Caco-2 (cell line): ENCODE data around the gene SLC36A1. TPM values are rescaled to one million over a fixed set of nuclear protein-coding genes. Genes with fewer than 3 reads are reported as not detected.
A peak's percentile ranks its signal among the peaks of the same experiment; 100 is the strongest.

ENCODE experiments used
- BruUV-seq: library from RNA; stranded (reverse); fragments of 400-500 nt; replicated peaks from 2 replicates; lab custom pipeline; 2021; lab: Mats Ljungman, UMichigan
- CTCF ChIA-PET: fragments of 300-600 bp; sonication (Branson Sonifier 250); formaldehyde crosslinking; loops from one replicate; lab custom pipeline; 2022; ENCODE audit warnings: antibody characterized with exemption; lab: Charles Lee
- POLR2A ChIA-PET: fragments of 300-600 bp; sonication (Branson Sonifier 250); formaldehyde crosslinking; loops from one replicate; lab custom pipeline; 2022; ENCODE audit warnings: antibody characterized with exemption; lab: Charles Lee
- DNase-seq, 2 experiments: peaks; one replicate each; pipeline versions ENCODE4 v3.0.0 to v3.0.0-alpha.2; 2020 to 2022
- H3K27me3 ChIP-seq: replicated peaks from 2 replicates; pipeline ENCODE4 v1.6.0; 2011; ENCODE audit warnings: low read length; ENCODE audit not compliant: control insufficient read depth, insufficient read depth
- H3K36me3 ChIP-seq: 2 replicates; pipeline ENCODE4 v1.5.1; 2011; ENCODE audit warnings: low read length; ENCODE audit not compliant: control insufficient read depth, insufficient read depth
- H3K4me1 ChIP-seq: fragments of 250-450 bp; sonication (Bioruptor Pico); 2 replicates; pipeline ENCODE4 v1.5.1; 2020; ENCODE audit warnings: mild to moderate bottlenecking
- H3K4me3 ChIP-seq: 2 replicates; pipeline ENCODE4 v1.5.1; 2011; ENCODE audit warnings: low read depth, mild to moderate bottlenecking, control low read depth, low read length
- H3K9me3 ChIP-seq: fragments of 250-450 bp; sonication (Bioruptor Pico); 2 replicates; pipeline ENCODE4 v1.5.1; 2020; ENCODE audit warnings: mild to moderate bottlenecking, moderate library complexity
- H3K27ac Mint-ChIP-seq: one replicate; pipeline ENCODE4 v1.8.0; 2022; ENCODE audit warnings: mixed read lengths; ENCODE audit not compliant: unreplicated experiment
- H3K27me3 Mint-ChIP-seq: one replicate; pipeline ENCODE4 v1.8.0; 2022; ENCODE audit warnings: mixed read lengths; ENCODE audit not compliant: insufficient read depth, unreplicated experiment
- H3K36me3 Mint-ChIP-seq: one replicate; pipeline ENCODE4 v1.8.0; 2022; ENCODE audit warnings: mild to moderate bottlenecking, mixed read lengths; ENCODE audit not compliant: insufficient read depth, unreplicated experiment
- H3K4me1 Mint-ChIP-seq: one replicate; pipeline ENCODE4 v1.8.0; 2022; ENCODE audit warnings: low read depth, mixed read lengths; ENCODE audit not compliant: unreplicated experiment
- H3K4me3 Mint-ChIP-seq: one replicate; pipeline ENCODE4 v1.8.0; 2022; ENCODE audit warnings: mild to moderate bottlenecking, moderate library complexity, mixed read lengths; ENCODE audit not compliant: unreplicated experiment
- H3K9me3 Mint-ChIP-seq: one replicate; pipeline ENCODE4 v1.8.0; 2022; ENCODE audit warnings: mixed read lengths; ENCODE audit not compliant: unreplicated experiment
- CTCF ChIP-seq, 2 experiments: fragments of 200-600 bp in 1 of 2; IDR thresholded peaks; 1 replicate in 1 of 2; 2 replicates in 1 of 2; pipeline versions ENCODE4 v1.5.1 to v1.8.0; 2011 to 2022; ENCODE audit warnings: antibody characterized with exemption in 1 of 2, control low read depth in 1 of 2, inconsistent platforms in 1 of 2, low read depth in 1 of 2, low read length in 1 of 2, mild to moderate bottlenecking in 1 of 2, moderate library complexity in 1 of 2; ENCODE audit not compliant: insufficient read depth in 1 of 2, severe bottlenecking in 1 of 2, unreplicated experiment in 1 of 2
- intact Hi-C: fragments of 100-400 bp; cut with micrococcal nuclease; formaldehyde crosslinking; loops from one replicate; pipeline ENCODE4 v1.10.0; 2022; ENCODE audit not compliant: unreplicated experiment
- total RNA-seq: library from RNA; stranded (reverse); gene quantifications from 2 replicates; pipeline ENCODE4 v1.2.3, GENCODE V29; 2022

The SLC36A1 gene
- total RNA-seq, 1 experiment from 2014 or later = 18.2 TPM

- BruUV-seq = no TSS peak
- H3K27me3 Mint-ChIP-seq = no peaks in the 10 kb centered on the region
- H3K36me3 Mint-ChIP-seq = peaks cover 7% of the 10 kb centered on the region
- peak; percentile 46 to 57 for DNase-seq
- intact Hi-C loops = loop anchor here (1.0 kb wide), 2 partner anchors 16 to 79 kb away; partner anchors contain the start of gene SLC36A1
- H3K4me1 Mint-ChIP-seq = peaks cover 8% of the 10 kb centered on the region
- POLR2A ChIA-PET = no interaction called here
- Histone ChIP-seq H3K9me3 (no peaks in the 10 kb centered on the region), H3K4me3 (no peak overlapping the region), H3K27me3 (no peaks in the 10 kb centered on the region), H3K4me1 (peaks cover 12% of the 10 kb centered on the region), H3K36me3 (peaks cover 4% of the 10 kb centered on the region)
- no peaks in the 10 kb centered on the region for H3K9me3 Mint-ChIP-seq
- H3K4me3 Mint-ChIP-seq = no peak overlapping the region
- TF ChIP-seq CTCF (IDR thresholded peaks at IDR 0.05; ENCODE audit: insufficient read depth in 1 of 2, low read depth in 1 of 2, low read length in 1 of 2, severe bottlenecking in 1 of 2, unreplicated experiment in 1 of 2) = peak; percentile 72 to 83
- H3K27ac Mint-ChIP-seq = no peak overlapping the region
- CTCF ChIA-PET = interaction anchor here (0.5 to 2.6 kb wide), 5 partner anchors 16 to 210 kb away, joined by 3 to 22 read pairs (median 3); partner anchors contain the start of genes GM2A and SLC36A1
These were observed 16.0 kb downstream of the SLC36A1 start for GRCh38 chr5:151463137-151464029.

- peaks cover 4% of the 10 kb centered on the region for H3K36me3 ChIP-seq
- TF ChIP-seq CTCF (IDR thresholded peaks at IDR 0.05; ENCODE audit: insufficient read depth in 1 of 2, low read depth in 1 of 2, low read length in 1 of 2, severe bottlenecking in 1 of 2, unreplicated experiment in 1 of 2) = no peak
These were observed 16.7 kb downstream of the SLC36A1 start for GRCh38 chr5:151464101-151464500.

GRCh38 chr5:151465476-151465875 is 18.1 kb downstream of the SLC36A1 start:
- Mint-ChIP-seq H3K4me1 (no peaks in the 10 kb centered on the region), H3K27ac (no peak overlapping the region), H3K9me3 (no peaks in the 10 kb centered on the region), H3K27me3 (no peaks in the 10 kb centered on the region), H3K36me3 (peaks cover 7% of the 10 kb centered on the region), H3K4me3 (no peak overlapping the region)
- ChIA-PET CTCF (no interaction called here), POLR2A (no interaction called here)
- no peak for DNase-seq
- Histone ChIP-seq H3K27me3 (no peaks in the 10 kb centered on the region), H3K4me3 (no peak overlapping the region), H3K9me3 (no peaks in the 10 kb centered on the region), H3K36me3 (peaks cover 4% of the 10 kb centered on the region), H3K4me1 (no peaks in the 10 kb centered on the region)
- no peak for TF ChIP-seq CTCF (IDR thresholded peaks at IDR 0.05; ENCODE audit: insufficient read depth in 1 of 2, low read depth in 1 of 2, low read length in 1 of 2, severe bottlenecking in 1 of 2, unreplicated experiment in 1 of 2)
- intact Hi-C loops = no loop called here
- no TSS peak for BruUV-seq

More at GRCh38 chr5:151464101-151464500, 16.7 kb downstream of the SLC36A1 start:
- H3K4me1 ChIP-seq = peaks cover 9% of the 10 kb centered on the region
- no peak overlapping the region for H3K4me3 Mint-ChIP-seq
- no TSS peak for BruUV-seq
- H3K27me3 ChIP-seq = no peaks in the 10 kb centered on the region
- ChIA-PET POLR2A (no interaction called here), CTCF (interaction anchor here (0.7 to 2.6 kb wide), 4 partner anchors 16 to 188 kb away, joined by 3 to 22 read pairs (median 4); partner anchors contain the start of gene SLC36A1)
- peaks cover 8% of the 10 kb centered on the region for H3K4me1 Mint-ChIP-seq
- H3K9me3 ChIP-seq = no peaks in the 10 kb centered on the region
- no peak overlapping the region for H3K27ac Mint-ChIP-seq
- H3K4me3 ChIP-seq = no peak overlapping the region
- H3K27me3 Mint-ChIP-seq = no peaks in the 10 kb centered on the region
- H3K9me3 Mint-ChIP-seq = no peaks in the 10 kb centered on the region
- peaks cover 7% of the 10 kb centered on the region for H3K36me3 Mint-ChIP-seq
- intact Hi-C loops = no loop called here
- no peak for DNase-seq
